ENCODE data around the gene KANSL1. TPM values are rescaled to one million over a fixed set of nuclear protein-coding genes. Genes with fewer than 3 reads are reported as not detected.

The KANSL1 gene
- polyA plus RNA-seq, 3 donors: 84.5 to 90.4 (median 85.7) TPM

DNA sequence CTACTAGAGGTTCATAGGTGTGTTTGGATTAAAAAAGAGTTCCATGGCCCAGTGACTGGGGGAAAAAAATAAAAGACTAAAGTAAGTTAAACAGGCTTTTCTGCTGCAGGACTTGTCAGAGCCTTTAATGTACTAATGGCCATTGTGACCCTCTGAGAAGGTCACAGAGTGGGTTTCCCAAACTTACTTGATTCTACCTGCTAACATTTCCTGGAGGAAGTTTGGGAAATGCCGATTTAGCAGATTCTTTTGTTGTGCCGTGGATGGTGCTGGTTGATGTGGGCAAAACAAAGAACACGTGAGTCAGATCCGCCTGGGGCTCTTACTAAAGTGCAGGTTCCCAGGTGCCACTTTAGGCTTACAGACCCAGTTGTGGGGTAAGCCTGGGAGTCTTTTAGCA is 207.8 kb downstream of the KANSL1 start:
- no peak for DNase-seq (ENCODE audit: extremely low read depth in 1 of 11, low read depth in 9 of 11, low spot score in 4 of 11)

DNA sequence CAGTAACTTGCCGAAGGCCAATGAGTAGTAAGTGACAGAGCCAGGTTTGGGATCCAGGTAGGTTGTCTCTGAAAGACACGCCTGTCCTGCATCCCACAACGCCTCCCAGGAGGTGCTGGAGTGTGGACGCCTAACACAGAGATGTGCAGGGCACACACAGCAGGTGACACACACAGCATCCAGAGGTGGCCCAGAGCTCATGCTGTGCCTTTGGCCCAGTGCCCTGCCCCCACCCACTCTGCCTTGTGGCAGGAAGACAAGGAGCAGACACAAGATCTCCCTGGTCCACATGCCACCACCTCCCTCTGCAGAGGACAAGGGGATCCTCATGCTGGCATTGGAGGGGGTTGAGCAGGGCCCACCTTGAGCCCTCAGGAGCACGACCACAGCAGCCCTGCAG is 208.9 kb downstream of the KANSL1 start:
- no peak for DNase-seq (ENCODE audit: extremely low read depth in 1 of 11, low read depth in 9 of 11, low spot score in 4 of 11)

DNA sequence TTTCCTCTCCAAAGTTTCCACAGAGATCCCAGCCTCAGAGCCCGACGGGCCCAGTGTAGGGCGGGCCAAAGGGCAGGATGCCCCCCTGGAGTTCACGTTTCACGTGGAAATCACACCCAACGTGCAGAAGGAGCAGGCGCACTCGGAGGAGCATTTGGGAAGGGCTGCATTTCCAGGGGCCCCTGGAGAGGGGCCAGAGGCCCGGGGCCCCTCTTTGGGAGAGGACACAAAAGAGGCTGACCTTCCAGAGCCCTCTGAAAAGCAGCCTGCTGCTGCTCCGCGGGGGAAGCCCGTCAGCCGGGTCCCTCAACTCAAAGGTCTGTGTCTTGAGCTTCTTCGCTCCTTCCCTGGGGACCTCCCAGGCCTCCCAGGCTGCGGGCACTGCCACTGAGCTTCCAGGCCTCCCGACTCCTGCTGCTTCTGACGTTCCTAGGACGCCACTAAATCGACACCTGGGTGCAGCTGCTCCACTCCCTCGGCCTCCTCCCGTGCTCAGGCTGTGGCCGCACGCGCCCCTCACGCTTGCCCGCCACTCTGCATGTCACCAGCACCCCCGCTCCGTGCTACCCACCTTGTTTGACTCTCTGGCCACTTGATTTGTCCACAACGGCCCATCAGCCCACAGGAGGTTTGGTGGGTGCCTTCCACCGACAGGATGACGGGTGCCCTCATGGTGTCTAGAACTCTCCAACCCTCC is 209.5 kb downstream of the KANSL1 start:
- no peak for DNase-seq (ENCODE audit: extremely low read depth in 1 of 11, low read depth in 9 of 11, low spot score in 4 of 11)

DNA sequence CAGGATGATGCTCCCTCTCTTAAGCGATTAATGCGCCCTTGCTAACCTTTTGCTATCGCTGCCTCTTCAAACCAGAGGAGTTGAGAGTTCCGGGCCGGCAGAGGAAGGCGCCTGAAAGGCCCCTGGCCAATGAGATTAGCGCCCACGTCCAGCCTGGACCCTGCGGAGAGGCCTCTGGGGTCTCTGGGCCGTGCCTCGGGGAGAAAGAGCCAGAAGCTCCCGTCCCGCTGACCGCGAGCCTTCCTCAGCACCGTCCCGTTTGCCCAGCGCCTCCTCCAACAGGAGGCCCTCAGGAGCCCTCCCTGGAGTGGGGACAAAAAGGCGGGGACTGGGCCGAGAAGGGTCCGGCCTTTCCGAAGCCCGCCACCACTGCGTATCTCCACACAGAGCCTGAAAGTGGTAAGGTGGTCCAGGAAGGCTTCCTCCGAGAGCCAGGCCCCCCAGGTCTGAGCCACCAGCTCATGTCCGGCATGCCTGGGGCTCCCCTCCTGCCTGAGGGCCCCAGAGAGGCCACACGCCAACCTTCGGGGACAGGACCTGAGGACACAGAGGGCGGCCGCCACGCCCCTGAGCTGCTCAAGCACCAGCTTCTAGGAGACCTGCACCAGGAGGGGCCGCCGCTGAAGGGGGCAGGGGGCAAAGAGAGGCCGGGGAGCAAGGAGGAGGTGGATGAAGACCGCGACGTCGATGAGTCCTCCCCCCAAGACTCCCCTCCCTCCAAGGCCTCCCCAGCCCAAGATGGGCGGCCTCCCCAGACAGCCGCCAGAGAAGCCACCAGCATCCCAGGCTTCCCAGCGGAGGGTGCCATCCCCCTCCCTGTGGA is 210.2 kb downstream of the KANSL1 start:
- DNase-seq (ENCODE audit: extremely low read depth in 1 of 11, low read depth in 9 of 11, low spot score in 4 of 11): no peak

DNA sequence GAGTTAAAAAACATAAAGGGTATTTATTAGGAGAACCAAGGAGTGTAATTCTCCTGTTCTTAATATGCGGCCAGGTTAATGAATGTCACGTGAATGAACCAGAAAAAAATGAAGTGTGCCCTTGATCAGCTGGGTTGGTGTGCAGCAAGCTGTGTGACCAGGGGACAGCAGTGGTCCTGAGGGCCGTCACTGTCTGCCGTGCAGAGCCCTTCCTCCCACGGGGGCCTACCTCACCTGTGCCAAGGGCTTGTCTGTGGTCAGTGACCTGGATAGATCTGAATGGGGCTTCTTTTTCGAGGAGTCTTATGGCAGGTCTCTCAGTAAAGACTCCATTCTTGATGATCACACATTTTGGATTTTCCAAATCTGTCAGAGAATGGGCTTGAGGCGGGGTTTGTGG is 211.9 kb downstream of the KANSL1 start:
- DNase-seq (ENCODE audit: extremely low read depth in 1 of 11, low read depth in 9 of 11, low spot score in 4 of 11): no peak

DNA sequence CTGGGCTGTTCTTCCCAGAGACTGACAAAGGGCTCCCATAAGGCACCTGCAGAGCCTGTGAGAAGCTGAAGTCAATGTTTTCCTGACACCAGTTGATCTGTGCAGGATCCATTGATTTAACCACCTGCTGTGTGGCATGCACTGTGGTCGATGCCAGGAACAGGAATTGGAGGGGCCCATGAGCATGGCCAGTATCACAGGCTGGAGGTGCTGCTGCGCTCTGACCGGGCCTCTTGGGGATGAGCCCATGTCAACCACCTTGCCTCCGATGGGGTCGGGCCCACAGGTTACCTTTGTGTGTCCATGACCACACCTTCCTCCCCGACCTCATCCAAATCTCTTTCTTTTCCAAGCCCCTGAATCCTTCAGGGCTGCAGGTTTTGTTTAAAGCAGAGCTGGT is 212.4 kb downstream of the KANSL1 start:
- no peak for DNase-seq (ENCODE audit: extremely low read depth in 1 of 11, low read depth in 9 of 11, low spot score in 4 of 11)

Other genes with a start within 250 kb of the KANSL1 start
- gene STH, start 194.2 kb downstream of the KANSL1 start, polyA plus RNA-seq (ENCODE audit: insufficient read length in 3 of 3): not detected
- 1 to 10 TPM; 5.1 to 8.7 (median 6.3) TPM for gene LRRC37A, start 101.7 kb upstream of the KANSL1 start, polyA plus RNA-seq (ENCODE audit: insufficient read length in 3 of 3)
- 10 to 100 TPM; 10.0 to 25.0 (median 16.3) TPM for gene ARL17B, start 168.3 kb upstream of the KANSL1 start, polyA plus RNA-seq (ENCODE audit: insufficient read length in 3 of 3)